Testis (tissue), 3 donors: ENCODE measurements around the gene DRGX. TPM values are rescaled to one million over a fixed set of nuclear protein-coding genes. Genes with fewer than 3 reads are reported as not detected.

Experiments
- DNase-seq: peaks from one replicate; pipeline ENCODE4 v3.0.0-alpha.2; 2019
- H3K27ac ChIP-seq, 2 donors: fragments of 200-600 bp; sonication (generic); one replicate each; pipeline ENCODE4 v1.5.1; 2019
- H3K27me3 ChIP-seq: fragments of 200-600 bp; sonication (generic); one replicate; pipeline ENCODE4 v1.5.1; 2019
- H3K36me3 ChIP-seq: fragments of 200-600 bp; sonication (generic); one replicate; pipeline ENCODE4 v1.5.1; 2017; ENCODE audit warnings: low read depth; ENCODE audit errors: missing control alignments
- H3K4me1 ChIP-seq: fragments of 200-600 bp; sonication (generic); one replicate; pipeline ENCODE4 v1.5.1; 2019
- H3K4me3 ChIP-seq, 2 donors: fragments of 200-600 bp; sonication (generic); one replicate each; pipeline ENCODE4 v1.5.1; 2017 to 2019
- H3K9me3 ChIP-seq: fragments of 200-600 bp; sonication (generic); one replicate; pipeline ENCODE4 v1.5.1; 2017
- POLR2A ChIP-seq: fragments of 450-650 bp; IDR thresholded peaks from one replicate; pipeline ENCODE4 v1.6.1; 2017; ENCODE audit warnings: antibody characterized with exemption, mild to moderate bottlenecking, moderate library complexity
- WGBS, 2 donors: methylation state at CpG; one replicate each; pipeline ENCODE4 v1.1.5; 2018; 5-methylcytosine and 5-hydroxymethylcytosine counted together
- intact Hi-C: fragments of 100-400 bp; cut with DNase I; formaldehyde crosslinking; loops from one replicate; pipeline ENCODE4 v1.15.1; 2023; ENCODE audit warnings: low total_unique reads
- polyA plus RNA-seq: library from polyadenylated mRNA; stranded (reverse); fragments of 350-450 nt; fragmentation: Illumina TruSeq; extraction: RNeasy Lipid Tissue Mini Kit (QIAGEN cat#74804); gene quantifications from one replicate; pipeline ENCODE4 v1.2.3, GENCODE V29; 2014; ENCODE audit warnings: low read depth, low replicate concordance; ENCODE audit not compliant: insufficient read depth
- total RNA-seq, 2 donors: library from RNA; depleted of rRNA; stranded (reverse); fragments of >200 nt; gene quantifications; one replicate each; pipeline ENCODE4 v1.2.3, GENCODE V29; 2016
- TF ChIP-seq, protein P1 (sequence below), 3 experiments: fragments of 450-650 bp in 2 of 3; fragments of 200-600 bp in 1 of 3; sonication (generic) in 1 of 3; IDR thresholded peaks; one replicate each; pipeline ENCODE4 v1.5.1; 2016 to 2019; ENCODE audit warnings: antibody characterized with exemption in 3 of 3, mild to moderate bottlenecking in 2 of 3, moderate library complexity in 1 of 3

DRGX gene
- total and polyA plus RNA-seq, 3 donors from 2014 or later: 0.33 TPM; not detected in 2

GRCh38 chr10:49332768-49333167 lies 63.1 kb downstream of the DRGX start:
- Histone ChIP-seq H3K27ac (no peak overlapping the region), H3K27me3 (no peaks in the 10 kb centered on the region), H3K4me1 (no peaks in the 10 kb centered on the region), H3K4me3 (no peak overlapping the region), H3K36me3 (no peaks in the 10 kb centered on the region), H3K9me3 (no peaks in the 10 kb centered on the region)
- 89 to 93% methylated on average over 6 of the region's 6 CpGs for WGBS, 2 donors
- intact Hi-C loops: no loop called here
- no peak for DNase-seq
- TF ChIP-seq, protein P1, sequence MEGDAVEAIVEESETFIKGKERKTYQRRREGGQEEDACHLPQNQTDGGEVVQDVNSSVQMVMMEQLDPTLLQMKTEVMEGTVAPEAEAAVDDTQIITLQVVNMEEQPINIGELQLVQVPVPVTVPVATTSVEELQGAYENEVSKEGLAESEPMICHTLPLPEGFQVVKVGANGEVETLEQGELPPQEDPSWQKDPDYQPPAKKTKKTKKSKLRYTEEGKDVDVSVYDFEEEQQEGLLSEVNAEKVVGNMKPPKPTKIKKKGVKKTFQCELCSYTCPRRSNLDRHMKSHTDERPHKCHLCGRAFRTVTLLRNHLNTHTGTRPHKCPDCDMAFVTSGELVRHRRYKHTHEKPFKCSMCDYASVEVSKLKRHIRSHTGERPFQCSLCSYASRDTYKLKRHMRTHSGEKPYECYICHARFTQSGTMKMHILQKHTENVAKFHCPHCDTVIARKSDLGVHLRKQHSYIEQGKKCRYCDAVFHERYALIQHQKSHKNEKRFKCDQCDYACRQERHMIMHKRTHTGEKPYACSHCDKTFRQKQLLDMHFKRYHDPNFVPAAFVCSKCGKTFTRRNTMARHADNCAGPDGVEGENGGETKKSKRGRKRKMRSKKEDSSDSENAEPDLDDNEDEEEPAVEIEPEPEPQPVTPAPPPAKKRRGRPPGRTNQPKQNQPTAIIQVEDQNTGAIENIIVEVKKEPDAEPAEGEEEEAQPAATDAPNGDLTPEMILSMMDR (IDR thresholded peaks at IDR 0.05): no peak
- TF ChIP-seq POLR2A: no peak

DNA sequence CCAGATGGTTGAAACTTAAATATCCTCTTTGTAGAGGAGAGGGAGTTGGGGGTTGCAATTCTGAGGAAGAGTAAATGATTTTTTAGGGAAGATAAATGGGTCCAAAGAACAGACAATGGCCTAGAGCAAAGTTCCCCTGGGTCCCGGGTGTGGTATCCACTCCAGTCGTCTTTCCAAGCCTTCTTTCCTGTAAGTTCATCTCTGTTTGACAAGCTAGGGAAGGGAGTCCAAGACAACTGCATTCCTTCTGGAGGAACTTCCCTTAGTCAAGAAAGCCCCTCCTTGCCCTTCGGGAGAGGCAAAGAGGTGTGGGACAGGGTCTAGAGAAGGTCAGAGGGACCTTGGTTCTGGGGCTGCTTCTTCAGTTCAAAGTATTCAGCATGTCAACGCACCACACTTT lies 63.6 kb downstream of the DRGX start:
- no peak for DNase-seq
- H3K4me3 ChIP-seq: no peak overlapping the region
- intact Hi-C loops: no loop called here
- H3K4me1 ChIP-seq: no peaks in the 10 kb centered on the region
- no peaks in the 10 kb centered on the region for H3K9me3 ChIP-seq
- no peaks in the 10 kb centered on the region for H3K36me3 ChIP-seq
- H3K27ac ChIP-seq: no peak overlapping the region
- no peak for TF ChIP-seq POLR2A
- TF ChIP-seq, protein P1 (IDR thresholded peaks at IDR 0.05): no peak
- no peaks in the 10 kb centered on the region for H3K27me3 ChIP-seq
- WGBS, 2 donors: 80 to 93% methylated on average over 4 of the region's 4 CpGs

- DNase-seq: no peak
- WGBS, 2 donors: 90 to 91% methylated on average over 3 of the region's 3 CpGs
Observed at GRCh38 chr10:49331431-49331830, 64.5 kb downstream of the DRGX start.

DNA sequence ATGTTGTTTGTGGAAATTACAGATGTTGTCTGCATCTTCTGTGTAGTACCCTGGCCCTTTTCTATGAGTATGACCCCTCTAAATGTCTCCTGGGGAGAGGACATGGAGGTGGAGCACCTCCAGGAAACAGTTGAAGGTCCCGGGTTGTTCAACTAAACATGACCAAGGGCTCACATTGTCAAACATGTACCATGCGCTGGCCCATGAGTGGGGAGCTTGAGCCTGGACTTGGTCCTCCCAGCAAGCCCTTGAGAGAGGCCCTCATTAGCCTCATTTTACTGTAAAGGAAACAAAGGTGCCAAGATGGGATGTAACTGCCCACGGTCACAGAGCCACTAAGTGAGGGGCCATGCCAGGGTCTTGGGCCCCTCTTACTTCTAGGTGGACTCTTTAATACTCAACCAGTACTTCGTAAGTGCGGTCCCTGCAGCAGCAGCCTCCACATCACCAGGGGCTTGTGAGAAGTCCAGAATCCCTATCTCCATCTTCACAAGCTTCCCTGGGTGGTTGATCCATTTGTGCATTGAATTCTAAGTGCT lies 65.7 kb downstream of the DRGX start:
- H3K27ac ChIP-seq: no peak overlapping the region
- H3K4me1 ChIP-seq: no peaks in the 10 kb centered on the region
- no peak overlapping the region for H3K4me3 ChIP-seq
- H3K27me3 ChIP-seq: no peaks in the 10 kb centered on the region
- 88 to 92% methylated on average over 5 of the region's 5 CpGs for WGBS, 2 donors
- no peak for TF ChIP-seq POLR2A
- TF ChIP-seq, protein P1 (IDR thresholded peaks at IDR 0.05): no peak
- no peak for DNase-seq
- no peaks in the 10 kb centered on the region for H3K36me3 ChIP-seq
- intact Hi-C loops: no loop called here
- H3K9me3 ChIP-seq: no peaks in the 10 kb centered on the region

More at GRCh38 chr10:49331431-49331830, 64.5 kb downstream of the DRGX start:
- Histone ChIP-seq H3K36me3 (no peaks in the 10 kb centered on the region), H3K9me3 (no peaks in the 10 kb centered on the region), H3K27me3 (no peaks in the 10 kb centered on the region), H3K27ac (no peak overlapping the region), H3K4me1 (no peaks in the 10 kb centered on the region), H3K4me3 (no peak overlapping the region)
- TF ChIP-seq POLR2A: no peak
- TF ChIP-seq, protein P1 (IDR thresholded peaks at IDR 0.05): no peak
- intact Hi-C loops: no loop called here

- no peaks in the 10 kb centered on the region for H3K4me1 ChIP-seq
- H3K27ac ChIP-seq: no peak overlapping the region
- no peak for DNase-seq
- H3K9me3 ChIP-seq: no peaks in the 10 kb centered on the region
- H3K27me3 ChIP-seq: no peaks in the 10 kb centered on the region
- H3K4me3 ChIP-seq: no peak overlapping the region
- no peaks in the 10 kb centered on the region for H3K36me3 ChIP-seq
- intact Hi-C loops: no loop called here
- TF ChIP-seq, protein P1 (IDR thresholded peaks at IDR 0.05): no peak
- no peak for TF ChIP-seq POLR2A
- 84% methylated on average over 4 of the region's 4 CpGs for WGBS, 2 donors
Observed at GRCh38 chr10:49329146-49329505, 66.8 kb downstream of the DRGX start.
